Measurements from ENCODE around the gene SEMA4B. TPM values are rescaled to one million over a fixed set of nuclear protein-coding genes. Genes with fewer than 3 reads are reported as not detected.

The SEMA4B gene
- total and polyA plus RNA-seq, 3 experiments from 2014 or later = 6.9 to 10.1 (median 8.8) TPM

DNA sequence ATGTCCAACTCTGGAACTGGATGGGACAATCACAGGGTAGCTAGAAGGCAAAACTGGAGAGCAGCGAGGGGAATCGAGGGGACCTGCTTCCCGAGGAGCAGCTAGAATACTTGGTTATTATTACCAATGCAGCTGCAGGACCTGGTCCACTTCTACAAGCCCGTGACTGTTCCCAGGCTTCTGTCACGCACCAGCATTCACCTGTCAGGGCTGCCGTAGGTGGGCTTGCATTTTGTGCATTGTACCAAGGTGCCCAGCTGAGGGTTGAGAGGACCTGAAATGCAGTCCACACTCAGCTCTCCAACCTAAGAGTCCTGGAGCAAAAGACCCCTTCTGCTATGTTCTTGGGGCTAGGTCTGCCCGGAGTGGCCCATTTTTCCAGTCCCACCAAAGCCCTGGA, 2.3 kb downstream of the SEMA4B start:
- Histone ChIP-seq H3K9me3 (ENCODE audit: low read length) (no peaks in the 10 kb centered on the region), H3K4me3 (ENCODE audit: low read length) (no peak overlapping the region), H3K27me3 (ENCODE audit: insufficient read depth, low read length, poor library complexity, severe bottlenecking) (no peaks in the 10 kb centered on the region), H3K36me3 (ENCODE audit: insufficient read depth, low read length) (no peaks in the 10 kb centered on the region), H3K27ac (ENCODE audit: low read depth, low read length) (no peak overlapping the region), H3K4me1 (ENCODE audit: insufficient read depth, low read length) (peaks cover 24% of the 10 kb centered on the region)
- Mint-ChIP-seq H3K36me3 (peaks cover 0 to 10% (median under 1%) of the 10 kb centered on the region in 3 donors), H3K4me3 (peak overlapping the region in 5 of 7 donors; percentile 11 to 97 (median 93)), H3K9me3 (no peaks in the 10 kb centered on the region), H3K27ac (no peak overlapping the region), H3K4me1 (peaks cover 15 to 29% (median 20%) of the 10 kb centered on the region in 3 donors), H3K27me3 (no peaks in the 10 kb centered on the region)
- DNase-seq = no peak
- ChIA-PET CTCF (interaction anchor here (1.0 to 2.4 kb wide), 2 partner anchors 18 to 28 kb away, joined by 3 to 8 read pairs; no protein-coding TSS in a partner anchor), POLR2A (interaction anchor here (0.6 kb wide), 1 partner anchor 42 kb away, joined by 5 read pairs; no protein-coding TSS in a partner anchor)

- Mint-ChIP-seq H3K4me1 (peaks cover 15 to 28% (median 18%) of the 10 kb centered on the region in 3 donors), H3K4me3 (peak overlapping the region in 3 of 7 donors; percentile 11 to 84 (median 24)), H3K9me3 (no peaks in the 10 kb centered on the region), H3K27me3 (no peaks in the 10 kb centered on the region), H3K27ac (no peak overlapping the region), H3K36me3 (peaks cover 0 to 10% (median 0%) of the 10 kb centered on the region in 3 donors)
- H3K9me3 ChIP-seq (ENCODE audit: low read length) = no peaks in the 10 kb centered on the region
- H3K27me3 ChIP-seq (ENCODE audit: insufficient read depth, low read length, poor library complexity, severe bottlenecking) = no peaks in the 10 kb centered on the region
- H3K36me3 ChIP-seq (ENCODE audit: insufficient read depth, low read length) = no peaks in the 10 kb centered on the region
- no peak overlapping the region for H3K4me3 ChIP-seq (ENCODE audit: low read length)
- CTCF ChIA-PET = interaction anchor here (1.0 to 2.4 kb wide), 2 partner anchors 17 to 27 kb away, joined by 3 to 8 read pairs; no protein-coding TSS in a partner anchor
- H3K4me1 ChIP-seq (ENCODE audit: insufficient read depth, low read length) = peaks cover 24% of the 10 kb centered on the region
- POLR2A ChIA-PET = no interaction called here
- DNase-seq = no peak
- no peak overlapping the region for H3K27ac ChIP-seq (ENCODE audit: low read depth, low read length)
Observed at GRCh38 chr15:90203922-90204321, 2.8 kb downstream of the SEMA4B start.

GRCh38 chr15:90205050-90205848, 4.1 kb downstream of the SEMA4B start:
- Histone ChIP-seq H3K27me3 (ENCODE audit: insufficient read depth, low read length, poor library complexity, severe bottlenecking) (no peaks in the 10 kb centered on the region), H3K36me3 (ENCODE audit: insufficient read depth, low read length) (no peaks in the 10 kb centered on the region), H3K4me1 (ENCODE audit: insufficient read depth, low read length) (peaks cover 29% of the 10 kb centered on the region), H3K9me3 (ENCODE audit: low read length) (no peaks in the 10 kb centered on the region), H3K4me3 (ENCODE audit: low read length) (no peak overlapping the region), H3K27ac (ENCODE audit: low read depth, low read length) (no peak overlapping the region)
- Mint-ChIP-seq H3K27ac (peak overlapping the region in 2 of 8 donors; percentile 12 to 38), H3K4me3 (peak overlapping the region in 1 of 7 donors; percentile 20), H3K9me3 (no peaks in the 10 kb centered on the region), H3K27me3 (no peaks in the 10 kb centered on the region), H3K4me1 (peaks cover 23 to 37% (median 27%) of the 10 kb centered on the region in 3 donors), H3K36me3 (peaks cover 0 to 17% (median 0%) of the 10 kb centered on the region in 3 donors)
- CTCF ChIA-PET = interaction anchor here (2.4 kb wide), 1 partner anchor 26 kb away, joined by 8 read pairs; no protein-coding TSS in a partner anchor
- DNase-seq = no peak
- POLR2A ChIA-PET = interaction anchor here (0.6 kb wide), 1 partner anchor 24 kb away, joined by 3 read pairs; no protein-coding TSS in a partner anchor

- no peaks in the 10 kb centered on the region for H3K9me3 ChIP-seq (ENCODE audit: low read length)
- no peaks in the 10 kb centered on the region for H3K27me3 ChIP-seq (ENCODE audit: insufficient read depth, low read length, poor library complexity, severe bottlenecking)
- Mint-ChIP-seq H3K27me3 (no peaks in the 10 kb centered on the region), H3K36me3 (peaks cover 0 to 22% (median 0%) of the 10 kb centered on the region in 3 donors), H3K4me1 (peaks cover 24 to 38% (median 28%) of the 10 kb centered on the region in 3 donors), H3K9me3 (no peaks in the 10 kb centered on the region), H3K4me3 (no peak overlapping the region), H3K27ac (no peak overlapping the region)
- peaks cover 23% of the 10 kb centered on the region for H3K4me1 ChIP-seq (ENCODE audit: insufficient read depth, low read length)
- no peak overlapping the region for H3K4me3 ChIP-seq (ENCODE audit: low read length)
- POLR2A ChIA-PET = no interaction called here
- no peak overlapping the region for H3K27ac ChIP-seq (ENCODE audit: low read depth, low read length)
- no peaks in the 10 kb centered on the region for H3K36me3 ChIP-seq (ENCODE audit: insufficient read depth, low read length)
- no peak for DNase-seq
- CTCF ChIA-PET = no interaction called here
Observed at GRCh38 chr15:90205886-90206285, 4.8 kb downstream of the SEMA4B start.

DNA sequence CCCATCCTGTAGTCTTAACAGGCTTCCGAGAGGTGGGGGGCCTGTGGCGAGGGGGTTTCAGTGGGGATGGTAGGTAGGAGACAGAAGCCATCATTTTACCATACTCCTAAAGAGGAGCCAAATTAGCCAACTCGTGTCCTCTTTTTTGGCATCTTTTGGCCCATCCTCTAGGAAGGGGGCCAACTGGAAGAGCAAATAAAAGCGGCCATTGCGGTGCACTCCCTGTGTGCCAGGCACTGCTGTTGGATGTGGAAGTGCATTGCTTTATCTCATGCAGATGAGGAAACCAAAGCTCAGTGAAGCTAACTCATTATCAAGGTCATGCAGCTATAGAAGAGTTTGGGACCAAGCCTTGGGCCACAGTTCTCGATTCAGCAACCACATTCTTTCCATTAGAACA, 6.1 kb downstream of the SEMA4B start:
- H3K4me1 ChIP-seq (ENCODE audit: insufficient read depth, low read length) = peaks cover 23% of the 10 kb centered on the region
- Mint-ChIP-seq H3K27ac (peak overlapping the region in 1 of 8 donors; percentile 22), H3K9me3 (no peaks in the 10 kb centered on the region), H3K27me3 (no peaks in the 10 kb centered on the region), H3K36me3 (peaks cover 0 to 22% (median 0%) of the 10 kb centered on the region in 3 donors), H3K4me3 (no peak overlapping the region), H3K4me1 (peaks cover 25 to 37% (median 29%) of the 10 kb centered on the region in 3 donors)
- H3K36me3 ChIP-seq (ENCODE audit: insufficient read depth, low read length) = no peaks in the 10 kb centered on the region
- no peak overlapping the region for H3K4me3 ChIP-seq (ENCODE audit: low read length)
- no peaks in the 10 kb centered on the region for H3K9me3 ChIP-seq (ENCODE audit: low read length)
- ChIA-PET CTCF (no interaction called here), POLR2A (no interaction called here)
- H3K27ac ChIP-seq (ENCODE audit: low read depth, low read length) = no peak overlapping the region
- DNase-seq = no peak
- H3K27me3 ChIP-seq (ENCODE audit: insufficient read depth, low read length, poor library complexity, severe bottlenecking) = no peaks in the 10 kb centered on the region

GRCh38 chr15:90208356-90208755, 7.2 kb downstream of the SEMA4B start:
- no peaks in the 10 kb centered on the region for H3K9me3 Mint-ChIP-seq
- Histone ChIP-seq H3K4me1 (ENCODE audit: insufficient read depth, low read length) (peaks cover 12% of the 10 kb centered on the region), H3K4me3 (ENCODE audit: low read length) (no peak overlapping the region), H3K27ac (ENCODE audit: low read depth, low read length) (no peak overlapping the region), H3K27me3 (ENCODE audit: insufficient read depth, low read length, poor library complexity, severe bottlenecking) (no peaks in the 10 kb centered on the region), H3K36me3 (ENCODE audit: insufficient read depth, low read length) (no peaks in the 10 kb centered on the region), H3K9me3 (ENCODE audit: low read length) (no peaks in the 10 kb centered on the region)
- no peak for DNase-seq
- ChIA-PET CTCF (no interaction called here), POLR2A (no interaction called here)
- H3K36me3 Mint-ChIP-seq = peaks cover 0 to 20% (median 0%) of the 10 kb centered on the region in 3 donors
- H3K27me3 Mint-ChIP-seq = no peaks in the 10 kb centered on the region
- H3K4me1 Mint-ChIP-seq = peaks cover 15 to 28% (median 18%) of the 10 kb centered on the region in 3 donors
- H3K4me3 Mint-ChIP-seq = no peak overlapping the region
- H3K27ac Mint-ChIP-seq = no peak overlapping the region

DNA sequence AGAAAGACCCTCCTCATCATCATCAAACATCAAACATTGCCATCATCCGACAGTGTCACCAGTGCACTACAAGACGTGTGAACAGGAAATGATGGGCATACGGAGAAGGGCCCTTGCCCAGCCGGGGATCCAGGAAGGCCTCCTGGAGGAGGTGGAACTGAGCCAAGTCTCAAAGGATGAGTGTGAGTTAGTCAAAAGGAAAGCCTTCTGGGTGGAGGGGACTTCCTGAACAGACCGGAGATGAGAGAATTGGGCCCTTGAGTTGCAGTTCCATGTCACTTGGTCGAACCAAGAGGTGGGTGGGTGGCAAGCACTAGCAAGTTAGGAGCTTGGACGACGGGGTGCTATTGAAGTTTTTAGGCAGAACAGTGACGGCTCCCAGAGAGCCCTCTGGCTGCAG, 8.5 kb downstream of the SEMA4B start:
- Histone ChIP-seq H3K9me3 (ENCODE audit: low read length) (no peaks in the 10 kb centered on the region), H3K4me3 (ENCODE audit: low read length) (no peak overlapping the region), H3K4me1 (ENCODE audit: insufficient read depth, low read length) (peaks cover 10% of the 10 kb centered on the region), H3K27me3 (ENCODE audit: insufficient read depth, low read length, poor library complexity, severe bottlenecking) (no peaks in the 10 kb centered on the region), H3K36me3 (ENCODE audit: insufficient read depth, low read length) (no peaks in the 10 kb centered on the region), H3K27ac (ENCODE audit: low read depth, low read length) (no peak overlapping the region)
- Mint-ChIP-seq H3K4me1 (peaks cover 15 to 29% (median 19%) of the 10 kb centered on the region in 3 donors), H3K4me3 (peak overlapping the region in 1 of 7 donors; percentile 29), H3K9me3 (no peaks in the 10 kb centered on the region), H3K36me3 (peaks cover 0 to 20% (median 0%) of the 10 kb centered on the region in 3 donors), H3K27ac (peak overlapping the region in 3 of 8 donors; percentile 63 to 80 (median 75)), H3K27me3 (no peaks in the 10 kb centered on the region)
- POLR2A ChIA-PET = no interaction called here
- CTCF ChIA-PET = no interaction called here
- DNase-seq = no peak

GRCh38 chr15:90210593-90210992, 9.5 kb downstream of the SEMA4B start:
- no peaks in the 10 kb centered on the region for H3K36me3 ChIP-seq (ENCODE audit: insufficient read depth, low read length)
- no peak for DNase-seq
- CTCF ChIA-PET = no interaction called here
- Mint-ChIP-seq H3K36me3 (peaks cover 0 to 20% (median 2%) of the 10 kb centered on the region in 3 donors), H3K27ac (peak overlapping the region in 3 of 8 donors; percentile 8 to 75 (median 54)), H3K4me1 (peaks cover 19 to 32% (median 22%) of the 10 kb centered on the region in 3 donors), H3K4me3 (no peak overlapping the region), H3K27me3 (no peaks in the 10 kb centered on the region), H3K9me3 (no peaks in the 10 kb centered on the region)
- H3K9me3 ChIP-seq (ENCODE audit: low read length) = no peaks in the 10 kb centered on the region
- no peak overlapping the region for H3K27ac ChIP-seq (ENCODE audit: low read depth, low read length)
- H3K27me3 ChIP-seq (ENCODE audit: insufficient read depth, low read length, poor library complexity, severe bottlenecking) = no peaks in the 10 kb centered on the region
- no peak overlapping the region for H3K4me3 ChIP-seq (ENCODE audit: low read length)
- POLR2A ChIA-PET = no interaction called here
- peaks cover 10% of the 10 kb centered on the region for H3K4me1 ChIP-seq (ENCODE audit: insufficient read depth, low read length)
